Panc1 (cell line): ENCODE results near the gene AAK1. TPM values are rescaled to one million over a fixed set of nuclear protein-coding genes. Genes with fewer than 3 reads are reported as not detected.
"Not testable (repeated sequence)": the region's sequence is repeated elsewhere in the genome, so short reads cannot be mapped to it uniquely, and the experiment has no call there.

Source experiments
- ATAC-seq: fragments of 200-7000 bp; cut with Tn5 transposase; 2 replicates; pipeline ENCODE4 v1.9.1; 2020; ENCODE audit warnings: mild to moderate bottlenecking, moderate library complexity
- BruUV-seq: library from RNA; stranded (reverse); fragments of 400-500 nt; replicated peaks from 2 replicates; lab custom pipeline; 2021; lab: Mats Ljungman, UMichigan
- CTCF ChIA-PET: fragments of 300-600 bp; sonication (Branson Sonifier 250); formaldehyde crosslinking; loops from one replicate; lab custom pipeline; 2022; ENCODE audit warnings: antibody characterized with exemption; lab: Charles Lee
- POLR2A ChIA-PET: fragments of 300-600 bp; sonication (Branson Sonifier 250); formaldehyde crosslinking; loops from one replicate; lab custom pipeline; 2022; ENCODE audit warnings: antibody characterized with exemption; lab: Charles Lee
- DNase-seq: peaks from one replicate; pipeline ENCODE4 v3.0.0-alpha.2; 2010; ENCODE audit warnings: low read depth, low spot score
- H3K27ac ChIP-seq: 2 replicates; pipeline ENCODE4 v1.5.1; 2011; ENCODE audit warnings: mild to moderate bottlenecking, low read length, inconsistent platforms
- H3K27me3 ChIP-seq: fragments of 200-500 bp; sonication (Bioruptor generic); 2 replicates; pipeline ENCODE4 v1.6.0; 2014; ENCODE audit warnings: low read length, inconsistent platforms; ENCODE audit not compliant: control insufficient read depth, insufficient read depth
- H3K36me3 ChIP-seq: fragments of 200-500 bp; sonication (Bioruptor generic); 2 replicates; pipeline ENCODE4 v1.5.1; 2014; ENCODE audit warnings: inconsistent platforms, mild to moderate bottlenecking, low read length, moderate library complexity; ENCODE audit not compliant: control insufficient read depth, insufficient read depth
- H3K4me1 ChIP-seq: 2 replicates; pipeline ENCODE4 v1.5.1; 2011; ENCODE audit warnings: inconsistent platforms, mild to moderate bottlenecking, low read length, moderate library complexity; ENCODE audit not compliant: control insufficient read depth, insufficient read depth
- H3K4me3 ChIP-seq, 2 experiments: 2 replicates each; pipeline ENCODE4 v1.5.1; 2011 to 2012; ENCODE audit warnings: low read depth in 2 of 2, low read length in 2 of 2, mild to moderate bottlenecking in 2 of 2, inconsistent platforms in 1 of 2, moderate library complexity in 1 of 2
- H3K9me3 ChIP-seq: fragments of 200-500 bp; sonication (Bioruptor generic); 2 replicates; pipeline ENCODE4 v1.5.1; 2014; ENCODE audit warnings: low read depth, mild to moderate bottlenecking, inconsistent platforms, low read length, moderate library complexity; ENCODE audit not compliant: control insufficient read depth, insufficient read depth
- CTCF ChIP-seq: fragments of 450-650 bp; IDR thresholded peaks from 2 replicates; pipeline ENCODE4 v1.5.1; 2017; ENCODE audit warnings: mild to moderate bottlenecking
- POLR2AphosphoS5 ChIP-seq: IDR thresholded peaks from 2 replicates; pipeline ENCODE4 v1.6.1; 2012; ENCODE audit warnings: mild to moderate bottlenecking, low read depth, low read length, moderate library complexity
- SIN3A ChIP-seq: IDR thresholded peaks from 2 replicates; pipeline ENCODE4 v1.6.1; 2012; ENCODE audit warnings: low read depth, mild to moderate bottlenecking, low read length, moderate library complexity, borderline replicate concordance; ENCODE audit not compliant: insufficient read depth
- TCF7L2 ChIP-seq: IDR thresholded peaks from 2 replicates; pipeline ENCODE4 v1.6.1; 2011; ENCODE audit warnings: mild to moderate bottlenecking, low read depth, low read length, inconsistent platforms
- in situ Hi-C: cut with HindIII; loops from 2 replicates; pipeline ENCODE4 v1.10.0; 2016; ENCODE audit warnings: low sequenced_read_pairs, low pct_unique_long_range_greater_than_20kb
- intact Hi-C: fragments of 100-400 bp; cut with micrococcal nuclease; formaldehyde crosslinking; loops from one replicate; pipeline ENCODE4 v1.10.0; 2022; ENCODE audit not compliant: unreplicated experiment
- total RNA-seq: library from RNA; stranded (reverse); gene quantifications from one replicate; pipeline ENCODE4 v1.2.1, GENCODE V29; 2021; ENCODE audit not compliant: unreplicated experiment
- TF ChIP-seq, protein P1 (sequence below), 2 experiments: IDR thresholded peaks; 2 replicates each; pipeline ENCODE4 v1.6.1; 2011 to 2012; ENCODE audit warnings: low read depth in 2 of 2, control low read depth in 1 of 2, low read length in 1 of 2, mild to moderate bottlenecking in 1 of 2, moderate library complexity in 1 of 2; ENCODE audit not compliant: insufficient read depth in 1 of 2

The AAK1 gene
- total RNA-seq, 1 experiment from 2014 or later = 123 TPM

DNA sequence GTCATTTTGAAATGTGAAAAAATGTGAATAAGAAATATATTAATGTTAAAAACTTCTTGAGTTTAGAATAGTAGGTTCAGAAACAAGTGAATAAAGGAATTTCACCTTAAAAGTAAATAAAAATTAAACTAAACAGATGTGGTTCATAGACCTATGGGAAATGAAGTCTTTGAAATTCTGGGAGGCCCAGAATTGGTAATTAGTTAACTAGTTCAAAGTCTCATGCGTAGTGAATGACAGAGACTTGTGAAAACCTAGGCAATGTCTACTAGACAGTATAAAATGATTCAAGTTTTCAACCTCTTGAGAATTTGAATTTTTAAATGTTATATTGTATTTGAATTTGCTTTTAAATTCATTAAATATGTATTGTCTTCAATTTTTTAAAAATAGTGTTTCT is 32.6 kb upstream of the AAK1 start:
- POLR2A ChIA-PET = no interaction called here
- ATAC-seq = no peak
- no TSS peak for BruUV-seq
- in situ Hi-C loops = no loop called here
- Histone ChIP-seq H3K36me3 (no peaks in the 10 kb centered on the region), H3K4me1 (peaks cover 8% of the 10 kb centered on the region; the same call in 1 of the 2 replicates), H3K27me3 (no peaks in the 10 kb centered on the region), H3K9me3 (no peaks in the 10 kb centered on the region), H3K4me3 (no peak overlapping the region), H3K27ac (no peak overlapping the region; the same call in 1 of the 2 replicates)
- intact Hi-C loops = no loop called here
- TF ChIP-seq TCF7L2 (no peak), POLR2AphosphoS5 (no peak), SIN3A (no peak), CTCF (no peak)
- TF ChIP-seq, protein P1, sequence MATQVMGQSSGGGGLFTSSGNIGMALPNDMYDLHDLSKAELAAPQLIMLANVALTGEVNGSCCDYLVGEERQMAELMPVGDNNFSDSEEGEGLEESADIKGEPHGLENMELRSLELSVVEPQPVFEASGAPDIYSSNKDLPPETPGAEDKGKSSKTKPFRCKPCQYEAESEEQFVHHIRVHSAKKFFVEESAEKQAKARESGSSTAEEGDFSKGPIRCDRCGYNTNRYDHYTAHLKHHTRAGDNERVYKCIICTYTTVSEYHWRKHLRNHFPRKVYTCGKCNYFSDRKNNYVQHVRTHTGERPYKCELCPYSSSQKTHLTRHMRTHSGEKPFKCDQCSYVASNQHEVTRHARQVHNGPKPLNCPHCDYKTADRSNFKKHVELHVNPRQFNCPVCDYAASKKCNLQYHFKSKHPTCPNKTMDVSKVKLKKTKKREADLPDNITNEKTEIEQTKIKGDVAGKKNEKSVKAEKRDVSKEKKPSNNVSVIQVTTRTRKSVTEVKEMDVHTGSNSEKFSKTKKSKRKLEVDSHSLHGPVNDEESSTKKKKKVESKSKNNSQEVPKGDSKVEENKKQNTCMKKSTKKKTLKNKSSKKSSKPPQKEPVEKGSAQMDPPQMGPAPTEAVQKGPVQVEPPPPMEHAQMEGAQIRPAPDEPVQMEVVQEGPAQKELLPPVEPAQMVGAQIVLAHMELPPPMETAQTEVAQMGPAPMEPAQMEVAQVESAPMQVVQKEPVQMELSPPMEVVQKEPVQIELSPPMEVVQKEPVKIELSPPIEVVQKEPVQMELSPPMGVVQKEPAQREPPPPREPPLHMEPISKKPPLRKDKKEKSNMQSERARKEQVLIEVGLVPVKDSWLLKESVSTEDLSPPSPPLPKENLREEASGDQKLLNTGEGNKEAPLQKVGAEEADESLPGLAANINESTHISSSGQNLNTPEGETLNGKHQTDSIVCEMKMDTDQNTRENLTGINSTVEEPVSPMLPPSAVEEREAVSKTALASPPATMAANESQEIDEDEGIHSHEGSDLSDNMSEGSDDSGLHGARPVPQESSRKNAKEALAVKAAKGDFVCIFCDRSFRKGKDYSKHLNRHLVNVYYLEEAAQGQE (IDR thresholded peaks at IDR 0.05; ENCODE audit: insufficient read depth in 1 of 2, low read depth in 2 of 2, low read length in 1 of 2) = no peak
- CTCF ChIA-PET = no interaction called here
- DNase-seq = no peak

GRCh38 chr2:69674316-69674670 is 30.8 kb upstream of the AAK1 start:
- intact Hi-C loops = no loop called here
- in situ Hi-C loops = no loop called here
- H3K36me3 ChIP-seq = no peaks in the 10 kb centered on the region
- H3K4me3 ChIP-seq = no peak overlapping the region
- POLR2A ChIA-PET = interaction anchor here (0.7 kb wide), 1 partner anchor 30 kb away, joined by 3 read pairs; no protein-coding TSS in a partner anchor
- ATAC-seq (peak; percentile 27; the same call in 1 of the 2 replicates), DNase-seq (no peak)
- H3K27ac ChIP-seq = peak overlapping the region; percentile 35; the same call in 1 of the 2 replicates
- no peaks in the 10 kb centered on the region for H3K27me3 ChIP-seq
- CTCF ChIA-PET = no interaction called here
- no peaks in the 10 kb centered on the region for H3K9me3 ChIP-seq
- BruUV-seq = no TSS peak
- TF ChIP-seq POLR2AphosphoS5 = no peak
- TF ChIP-seq TCF7L2 = no peak
- TF ChIP-seq, protein P1 (IDR thresholded peaks at IDR 0.05; ENCODE audit: insufficient read depth in 1 of 2, low read depth in 2 of 2, low read length in 1 of 2) = no peak
- no peak for TF ChIP-seq CTCF
- TF ChIP-seq SIN3A = no peak
- H3K4me1 ChIP-seq = peaks cover 8% of the 10 kb centered on the region; the same call in 1 of the 2 replicates

- DNase-seq, intact Hi-C loops, H3K27me3 ChIP-seq, H3K4me3 ChIP-seq, CTCF ChIA-PET, in situ Hi-C loops, POLR2A ChIA-PET, H3K9me3 ChIP-seq, H3K27ac ChIP-seq, H3K36me3 ChIP-seq, BruUV-seq, ATAC-seq: not testable (repeated sequence)
- H3K4me1 ChIP-seq = peaks cover 13% of the 10 kb centered on the region; the same call in 1 of the 2 replicates
These were observed 29.6 kb upstream of the AAK1 start for GRCh38 chr2:69673098-69673497.
